Large intestine (tissue), 12 donors: ENCODE measurements around the gene GGTLC2. TPM values are rescaled to one million over a fixed set of nuclear protein-coding genes. Genes with fewer than 3 reads are reported as not detected.
"Not testable (repeated sequence)": the region's sequence is repeated elsewhere in the genome, so short reads cannot be mapped to it uniquely, and the experiment has no call there.

Source experiments
- DNase-seq, 2 donors: peaks; one replicate each; pipeline versions ENCODE4 v3.0.0 to v3.0.0-alpha.2; 2013
- H3K27ac ChIP-seq: one replicate; pipeline ENCODE4 v1.5.1; 2013; ENCODE audit warnings: low read length
- H3K27me3 ChIP-seq: 2 replicates; pipeline ENCODE4 v1.6.1; 2013; ENCODE audit warnings: low read length; ENCODE audit not compliant: control insufficient read depth, insufficient read depth
- H3K36me3 ChIP-seq: 2 replicates; pipeline ENCODE4 v1.6.1; 2013; ENCODE audit warnings: low read length; ENCODE audit not compliant: control insufficient read depth, insufficient read depth
- H3K4me1 ChIP-seq: one replicate; pipeline ENCODE4 v1.6.1; 2013; ENCODE audit warnings: low read length; ENCODE audit not compliant: control insufficient read depth, insufficient read depth
- H3K4me3 ChIP-seq: one replicate; pipeline ENCODE4 v1.5.1; 2013; ENCODE audit warnings: low read length
- H3K9me3 ChIP-seq: one replicate; pipeline ENCODE4 v1.6.1; 2013; ENCODE audit warnings: mild to moderate bottlenecking, low read depth, low read length, moderate library complexity; ENCODE audit not compliant: control insufficient read depth
- WGBS: methylation state at CpG from one replicate; pipeline ENCODE4 v1.1.5; 2013; ENCODE audit warnings: low lambda C conversion rate; ENCODE audit not compliant: insufficient coverage; 5-methylcytosine and 5-hydroxymethylcytosine counted together
- long read RNA-seq, 11 donors: transcript quantifications; one replicate each; lab custom pipeline, GENCODE V29; 2026
- polyA plus RNA-seq: library from polyadenylated mRNA; unstranded; fragments of 120-200 nt; gene quantifications from one replicate; pipeline ENCODE4 v1.2.1, GENCODE V29; 2013

The GGTLC2 gene
- not detected for polyA plus RNA-seq
- long read RNA-seq, donor 1: 0 reads
- long read RNA-seq, donor 2: 0 reads
- long read RNA-seq, donor 3: 0 reads
- long read RNA-seq, donor 4: 0 reads
- long read RNA-seq, donor 5: 0 reads
- long read RNA-seq, donor 6: 0 reads
- long read RNA-seq, donor 7: 0 reads
- long read RNA-seq, donor 8: 0 reads
- long read RNA-seq, donor 9: 0 reads
- long read RNA-seq, donor 10: 0 reads
- long read RNA-seq, donor 11: 0 reads

- H3K27ac ChIP-seq, H3K4me1 ChIP-seq, H3K4me3 ChIP-seq, H3K36me3 ChIP-seq, H3K27me3 ChIP-seq, H3K9me3 ChIP-seq, DNase-seq: not testable (repeated sequence)
- WGBS: no CpG with 5 or more reads among the region's 30 CpGs
Observed at GRCh38 chr22:22644314-22644713, at the start of gene GGTLC2. TSS of gene GGTLC2 (plus strand) at chr22:22644614. CDS start at chr22:22646346, 1,732 bp downstream.

- Histone ChIP-seq H3K4me1 (no peaks in the 10 kb centered on the region), H3K36me3 (no peaks in the 10 kb centered on the region), H3K27ac (no peak overlapping the region), H3K4me3 (no peak overlapping the region), H3K27me3 (no peaks in the 10 kb centered on the region), H3K9me3 (no peaks in the 10 kb centered on the region)
- WGBS: no CpG with 5 or more reads among the region's 5 CpGs
- no peak for DNase-seq
Observed at GRCh38 chr22:22595001-22595835, 49.2 kb upstream of the GGTLC2 start.

DNA sequence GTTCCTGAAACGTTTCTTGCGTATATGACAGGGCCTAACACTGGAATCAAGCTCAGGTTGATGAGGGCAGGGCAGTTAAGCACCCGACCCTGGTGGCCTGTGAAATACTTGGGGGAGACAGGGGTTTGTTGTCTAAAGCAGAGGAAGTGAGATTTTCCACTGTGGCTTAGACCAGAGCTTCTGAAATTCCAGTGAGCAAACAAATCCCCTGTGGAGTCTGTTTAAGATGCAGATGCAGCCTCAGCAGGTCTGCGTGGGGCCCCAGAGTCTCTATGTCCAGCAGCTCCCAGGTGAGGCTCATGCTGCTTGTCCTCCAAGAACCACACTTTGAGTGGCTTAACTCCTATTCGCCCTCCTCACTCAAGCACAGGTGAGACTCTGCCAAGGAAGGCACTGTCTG lies 46.3 kb upstream of the GGTLC2 start:
- Histone ChIP-seq H3K27ac (no peak overlapping the region), H3K36me3 (no peaks in the 10 kb centered on the region), H3K9me3 (no peaks in the 10 kb centered on the region), H3K4me1 (no peaks in the 10 kb centered on the region), H3K4me3 (no peak overlapping the region), H3K27me3 (no peaks in the 10 kb centered on the region)
- no peak for DNase-seq
- no CpG with 5 or more reads among the region's 5 CpGs for WGBS

DNA sequence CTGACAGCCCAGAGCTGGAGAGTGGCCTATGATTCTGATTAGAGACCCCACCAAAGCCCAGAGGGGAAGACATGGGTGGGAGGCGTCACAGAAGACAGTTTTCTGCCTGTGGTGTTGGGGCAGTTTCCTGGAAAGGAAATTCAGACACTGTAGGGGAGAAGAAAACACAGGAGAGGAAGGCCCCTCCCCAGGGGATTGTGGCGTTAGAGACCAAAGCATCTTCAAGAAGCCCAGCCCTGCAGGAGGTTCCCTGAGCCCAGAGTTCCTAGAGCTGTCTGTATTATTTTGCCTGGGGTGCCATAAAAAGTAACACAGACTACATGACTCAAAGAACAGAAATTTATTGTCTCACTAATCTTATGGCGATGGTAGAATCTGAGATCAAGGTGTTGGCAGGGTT lies 45.2 kb upstream of the GGTLC2 start:
- H3K4me3 ChIP-seq: no peak overlapping the region
- no CpG with 5 or more reads among the region's 3 CpGs for WGBS
- no peak for DNase-seq
- H3K36me3 ChIP-seq: no peaks in the 10 kb centered on the region
- no peaks in the 10 kb centered on the region for H3K4me1 ChIP-seq
- no peak overlapping the region for H3K27ac ChIP-seq
- no peaks in the 10 kb centered on the region for H3K27me3 ChIP-seq
- no peaks in the 10 kb centered on the region for H3K9me3 ChIP-seq

DNA sequence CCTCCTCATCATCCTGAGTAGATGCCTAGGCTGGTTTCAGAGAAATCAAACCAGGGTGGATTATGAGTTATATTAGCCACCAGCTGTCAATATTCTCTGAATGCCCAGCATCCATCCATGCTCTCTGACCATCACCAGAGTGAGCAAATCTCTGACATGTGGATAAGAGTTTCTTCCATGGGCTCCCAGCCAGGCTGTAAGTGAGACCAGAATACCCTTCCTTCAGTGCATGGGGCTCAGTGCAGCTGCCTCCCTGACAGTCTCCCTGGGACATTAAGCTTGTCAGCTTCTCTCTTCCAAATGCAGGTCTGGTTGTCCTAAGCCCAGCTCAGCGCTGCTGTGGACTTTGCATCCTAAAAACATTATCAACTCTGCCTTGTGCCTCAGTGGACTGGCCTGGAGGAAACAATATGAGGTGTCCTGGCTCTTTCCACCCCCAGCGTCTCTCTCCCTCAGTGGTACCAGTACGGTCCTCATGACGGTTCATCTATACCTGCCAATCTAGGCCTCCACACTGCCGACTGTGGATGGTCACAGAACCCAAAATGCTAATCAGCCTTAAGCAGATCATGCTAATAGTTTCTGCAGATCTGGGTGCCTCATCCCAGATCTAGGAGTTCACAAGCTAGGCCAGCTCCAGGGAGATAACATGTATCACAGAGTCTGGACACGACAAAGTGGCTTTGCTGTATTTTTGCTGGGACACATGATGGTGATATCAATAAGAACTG lies 43.7 kb upstream of the GGTLC2 start:
- no peaks in the 10 kb centered on the region for H3K36me3 ChIP-seq
- no peak for DNase-seq
- no peaks in the 10 kb centered on the region for H3K4me1 ChIP-seq
- H3K9me3 ChIP-seq: no peaks in the 10 kb centered on the region
- no peak overlapping the region for H3K27ac ChIP-seq
- no CpG with 5 or more reads among the region's 6 CpGs for WGBS
- H3K27me3 ChIP-seq: no peaks in the 10 kb centered on the region
- H3K4me3 ChIP-seq: no peak overlapping the region

DNA sequence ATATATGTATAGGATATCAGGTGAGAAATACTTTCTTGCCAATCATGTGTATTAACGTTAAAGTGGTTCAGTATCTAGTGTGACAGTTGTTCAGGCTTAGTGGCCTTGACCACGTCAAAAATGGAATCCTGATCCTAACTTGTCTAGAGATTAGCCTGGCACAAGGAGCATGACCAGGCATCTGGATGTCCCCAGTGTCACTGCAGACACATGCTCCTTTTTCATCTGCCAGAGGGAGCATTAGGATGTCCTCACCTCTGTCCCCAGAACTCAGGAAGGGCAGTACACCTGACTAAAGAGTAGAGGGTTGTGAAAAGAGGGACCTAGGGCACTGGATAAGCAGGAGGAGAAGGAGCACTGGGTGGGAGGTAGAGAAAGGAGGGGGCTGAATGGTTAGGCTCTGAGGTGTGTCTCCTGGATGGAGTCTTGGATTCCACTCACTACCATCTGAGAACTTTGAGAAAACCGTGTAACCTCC lies 40.9 kb upstream of the GGTLC2 start:
- Histone ChIP-seq H3K27ac (no peak overlapping the region), H3K4me1 (no peaks in the 10 kb centered on the region), H3K9me3 (no peaks in the 10 kb centered on the region), H3K27me3 (no peaks in the 10 kb centered on the region), H3K36me3 (no peaks in the 10 kb centered on the region), H3K4me3 (no peak overlapping the region)
- DNase-seq: no peak
- 80% methylated on average over 2 of the region's 3 CpGs for WGBS

- H3K4me1 ChIP-seq: no peaks in the 10 kb centered on the region
- no peaks in the 10 kb centered on the region for H3K36me3 ChIP-seq
- H3K27ac ChIP-seq: no peak overlapping the region
- no peak for DNase-seq
- H3K9me3 ChIP-seq: no peaks in the 10 kb centered on the region
- H3K27me3 ChIP-seq: no peaks in the 10 kb centered on the region
- no peak overlapping the region for H3K4me3 ChIP-seq
- no CpG with 5 or more reads among the region's 3 CpGs for WGBS
Observed at GRCh38 chr22:22604326-22605073, 39.9 kb upstream of the GGTLC2 start.

- Histone ChIP-seq H3K9me3 (no peaks in the 10 kb centered on the region), H3K27ac (no peak overlapping the region), H3K27me3 (no peaks in the 10 kb centered on the region), H3K4me3 (no peak overlapping the region), H3K4me1 (no peaks in the 10 kb centered on the region), H3K36me3 (no peaks in the 10 kb centered on the region)
- DNase-seq: no peak
- WGBS: no CpG with 5 or more reads among the region's 3 CpGs
Observed at GRCh38 chr22:22605074-22605404, 39.4 kb upstream of the GGTLC2 start.

DNA sequence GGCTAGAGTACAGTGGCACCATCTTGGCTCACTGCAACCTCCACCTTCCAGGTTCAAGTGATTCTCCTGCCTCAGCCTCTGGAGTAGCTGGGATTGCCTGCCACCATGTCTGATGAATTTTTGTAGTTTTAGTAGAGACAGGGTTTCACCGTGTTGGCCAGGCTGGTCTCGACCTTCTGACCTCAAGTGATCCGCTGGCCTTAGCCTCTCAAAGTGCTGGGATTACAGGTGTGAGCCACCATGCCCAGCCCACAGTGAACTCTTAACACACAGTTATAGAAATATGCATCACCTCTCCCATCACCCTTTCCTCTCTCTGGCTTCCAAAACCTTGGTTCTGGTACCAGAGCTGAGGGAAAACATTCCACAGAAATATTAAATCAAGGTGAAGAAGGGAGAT lies 36.4 kb upstream of the GGTLC2 start:
- H3K4me1 ChIP-seq, H3K27ac ChIP-seq, H3K27me3 ChIP-seq, DNase-seq, H3K4me3 ChIP-seq, H3K36me3 ChIP-seq, H3K9me3 ChIP-seq: not testable (repeated sequence)
- no CpG with 5 or more reads among the region's 3 CpGs for WGBS

GRCh38 chr22:22609291-22609690 lies 35.1 kb upstream of the GGTLC2 start:
- Histone ChIP-seq H3K36me3 (no peaks in the 10 kb centered on the region), H3K9me3 (no peaks in the 10 kb centered on the region), H3K27ac (no peak overlapping the region), H3K4me3 (no peak overlapping the region), H3K27me3 (no peaks in the 10 kb centered on the region), H3K4me1 (no peaks in the 10 kb centered on the region)
- DNase-seq: no peak
- WGBS: no CpG with 5 or more reads among the region's 5 CpGs
